Fibroblast of villous mesenchyme (primary cell): ENCODE results near the gene CATSPERE. TPM values are rescaled to one million over a fixed set of nuclear protein-coding genes. Genes with fewer than 3 reads are reported as not detected.
A peak's percentile ranks its signal among the peaks of the same experiment; 100 is the strongest.
"Not testable (repeated sequence)": the region's sequence is repeated elsewhere in the genome, so short reads cannot be mapped to it uniquely, and the experiment has no call there.

Source experiments
- DNase-seq: peaks from one replicate; pipeline ENCODE4 v3.0.0-alpha.2; 2010; ENCODE audit warnings: low read depth
- H3K4me3 ChIP-seq: 2 replicates; pipeline ENCODE4 v1.5.1; 2011; ENCODE audit warnings: low read depth, mild to moderate bottlenecking, low read length
- small RNA-seq: library from RNA; depleted of rRNA; stranded (forward); fragments of <200 nt; gene quantifications from one replicate; pipeline ENCODE3, GENCODE V24; 2012
- total RNA-seq: library from RNA; depleted of rRNA; stranded (reverse); fragments of >200 nt; gene quantifications from 2 replicates; pipeline ENCODE4 v1.2.3, GENCODE V29; 2012
- TF ChIP-seq, protein P1 (sequence below): IDR thresholded peaks from 2 replicates; pipeline ENCODE4 v1.5.1; 2012; ENCODE audit warnings: low read depth, mild to moderate bottlenecking, low read length; ENCODE audit not compliant: insufficient read depth

Gene CATSPERE
- total RNA-seq, 1 donor = 1.7 TPM

DNA sequence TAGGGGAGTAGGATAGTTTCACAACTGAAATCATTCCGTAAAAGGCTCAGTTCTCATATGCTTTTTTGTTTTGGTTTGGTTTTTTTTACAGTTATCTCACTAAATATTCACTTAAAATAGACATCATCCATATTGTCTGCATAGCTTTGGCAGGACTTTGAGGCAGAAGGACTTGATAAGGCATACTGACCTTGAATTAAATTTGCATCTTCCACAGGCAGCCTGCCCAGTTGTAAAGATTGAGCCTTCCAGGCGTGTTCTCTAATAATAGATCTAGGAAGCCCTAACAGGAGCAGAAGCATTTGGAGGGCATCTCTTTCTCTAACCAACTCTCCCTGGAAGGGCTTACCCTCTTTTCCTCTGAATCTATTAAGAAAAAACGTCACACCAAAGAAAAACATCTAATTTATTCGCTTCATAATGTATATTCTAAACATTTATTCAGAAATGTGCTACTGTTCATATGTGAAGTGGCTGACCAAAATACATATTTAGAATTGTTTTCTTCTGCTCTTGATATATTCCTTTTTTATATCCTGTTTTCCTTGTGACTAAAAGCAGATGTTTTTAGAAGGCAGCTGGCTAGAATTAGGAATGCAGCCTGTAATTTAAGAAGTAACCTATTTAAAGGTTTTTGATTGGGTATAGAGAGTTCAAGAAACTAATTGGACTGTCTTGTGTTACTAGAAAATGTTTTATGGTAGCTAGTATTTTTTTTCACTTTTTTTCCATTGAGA is 212.0 kb downstream of the CATSPERE start:
- TF ChIP-seq, protein P1, sequence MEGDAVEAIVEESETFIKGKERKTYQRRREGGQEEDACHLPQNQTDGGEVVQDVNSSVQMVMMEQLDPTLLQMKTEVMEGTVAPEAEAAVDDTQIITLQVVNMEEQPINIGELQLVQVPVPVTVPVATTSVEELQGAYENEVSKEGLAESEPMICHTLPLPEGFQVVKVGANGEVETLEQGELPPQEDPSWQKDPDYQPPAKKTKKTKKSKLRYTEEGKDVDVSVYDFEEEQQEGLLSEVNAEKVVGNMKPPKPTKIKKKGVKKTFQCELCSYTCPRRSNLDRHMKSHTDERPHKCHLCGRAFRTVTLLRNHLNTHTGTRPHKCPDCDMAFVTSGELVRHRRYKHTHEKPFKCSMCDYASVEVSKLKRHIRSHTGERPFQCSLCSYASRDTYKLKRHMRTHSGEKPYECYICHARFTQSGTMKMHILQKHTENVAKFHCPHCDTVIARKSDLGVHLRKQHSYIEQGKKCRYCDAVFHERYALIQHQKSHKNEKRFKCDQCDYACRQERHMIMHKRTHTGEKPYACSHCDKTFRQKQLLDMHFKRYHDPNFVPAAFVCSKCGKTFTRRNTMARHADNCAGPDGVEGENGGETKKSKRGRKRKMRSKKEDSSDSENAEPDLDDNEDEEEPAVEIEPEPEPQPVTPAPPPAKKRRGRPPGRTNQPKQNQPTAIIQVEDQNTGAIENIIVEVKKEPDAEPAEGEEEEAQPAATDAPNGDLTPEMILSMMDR = no peak
- peak; percentile 65 for DNase-seq
- no peak overlapping the region for H3K4me3 ChIP-seq

DNA sequence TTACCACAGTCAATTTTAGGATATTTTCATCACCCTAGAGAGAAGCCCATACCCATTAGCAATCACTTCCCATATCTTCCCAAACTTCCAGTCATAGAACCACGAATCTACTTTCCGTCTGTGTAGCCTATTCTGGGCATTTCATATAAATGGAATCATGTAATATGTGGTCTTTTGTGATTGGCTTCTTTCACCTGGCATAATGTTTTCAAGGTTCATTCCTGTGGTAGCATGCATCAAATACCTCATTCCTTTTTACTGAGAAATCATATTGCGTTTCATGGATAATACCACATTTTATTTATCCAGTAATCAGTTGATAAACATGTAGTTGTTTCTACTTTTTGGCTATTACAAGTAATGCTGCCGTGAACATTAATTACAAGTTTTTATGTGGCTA is 213.4 kb downstream of the CATSPERE start:
- TF ChIP-seq, protein P1 = no peak
- DNase-seq = no peak
- H3K4me3 ChIP-seq = no peak overlapping the region

DNA sequence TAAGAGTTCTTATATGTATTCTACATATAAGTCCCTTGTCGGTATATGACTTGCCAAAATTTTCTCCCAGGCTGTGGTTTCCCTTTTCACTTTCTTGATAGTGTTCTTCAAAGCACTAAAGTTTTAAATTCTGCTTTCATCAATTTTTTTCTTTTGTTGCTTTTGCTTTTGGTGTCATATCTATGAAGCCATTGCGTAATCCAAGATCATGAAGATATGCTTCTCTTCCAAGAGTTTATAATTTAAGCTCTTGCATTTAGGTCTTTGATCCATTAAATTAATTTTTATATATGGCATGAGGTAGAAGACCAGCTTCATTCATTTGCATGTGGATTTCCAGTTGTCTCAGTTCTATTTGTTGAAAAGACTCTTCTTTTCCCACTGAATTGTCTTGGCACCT is 214.1 kb downstream of the CATSPERE start:
- DNase-seq = peak; percentile 28
- no peak overlapping the region for H3K4me3 ChIP-seq
- TF ChIP-seq, protein P1 = no peak

DNA sequence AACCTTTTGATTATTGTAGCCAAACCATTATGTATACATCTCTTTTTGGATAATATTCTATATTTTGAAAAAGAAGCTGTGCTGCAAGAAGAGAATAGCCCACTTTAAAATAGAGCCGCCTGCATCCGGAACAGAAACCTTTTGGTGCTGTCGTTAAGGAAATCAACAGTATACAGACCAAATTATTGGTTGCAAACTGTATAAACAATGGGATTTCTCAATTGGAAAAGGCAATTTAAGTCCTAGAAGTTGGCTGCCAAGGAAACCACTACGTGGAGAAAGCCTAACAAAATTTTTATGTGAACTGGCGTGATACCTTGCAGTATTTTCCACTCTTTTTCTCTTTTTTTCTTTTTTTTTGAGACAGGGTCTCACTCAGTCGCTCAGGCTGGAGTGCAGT is 217.6 kb downstream of the CATSPERE start:
- H3K4me3 ChIP-seq = no peak overlapping the region
- TF ChIP-seq, protein P1 = no peak
- no peak for DNase-seq

DNA sequence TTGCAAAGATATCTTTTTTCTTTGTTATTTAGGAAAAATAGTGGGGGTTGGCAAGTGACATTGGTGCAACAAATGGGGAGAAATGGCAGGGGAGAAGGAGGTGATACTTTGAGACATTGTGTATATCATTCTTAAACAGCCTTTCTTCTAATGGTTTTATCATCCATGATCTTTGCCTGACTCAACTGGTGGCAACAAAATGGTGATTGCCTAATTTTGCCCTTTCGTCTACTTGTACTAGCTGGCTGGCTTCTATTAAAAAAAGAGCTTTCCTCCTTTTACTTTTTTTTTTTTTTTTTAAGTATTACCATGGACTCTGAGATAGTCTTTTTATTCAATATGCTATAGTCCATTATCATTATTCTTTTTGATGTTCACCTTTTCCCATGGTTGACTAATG is 219.6 kb downstream of the CATSPERE start:
- TF ChIP-seq, protein P1 = no peak

DNA sequence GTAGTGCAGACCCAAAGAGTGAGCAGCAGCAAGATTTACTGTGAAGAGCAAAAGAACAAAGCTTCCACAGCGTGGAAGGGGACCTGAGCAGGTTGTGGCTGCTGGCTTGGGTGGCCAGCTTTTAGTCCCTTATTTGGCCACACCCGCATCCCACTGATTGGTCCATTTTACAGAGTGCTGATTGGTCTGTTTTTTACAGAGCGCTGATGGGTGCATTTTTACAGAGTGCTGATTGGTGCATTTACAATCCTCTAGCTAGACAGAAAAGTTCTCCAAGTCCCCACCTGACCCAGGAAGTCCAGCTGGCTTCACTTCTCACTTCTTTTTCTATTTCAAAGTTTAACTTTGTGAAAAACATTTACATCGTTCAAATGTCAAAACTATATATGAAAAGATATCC is 221.0 kb downstream of the CATSPERE start:
- H3K4me3 ChIP-seq, DNase-seq: not testable (repeated sequence)

More for the DNA sequence above, 219.6 kb downstream of the CATSPERE start:
- no peak for DNase-seq
- no peak overlapping the region for H3K4me3 ChIP-seq

Small RNA genes lying within 50 kb of the gene (small RNA-seq; reads per million reads assigned to genes)
- not detected for gene CYCSP5

Other genes with a start within 250 kb of the CATSPERE start
- gene ADSS2, start 9.4 kb upstream of the CATSPERE start, total RNA-seq = 51.2 and 70.0 TPM in 2 replicates
- gene DESI2, start 191.9 kb downstream of the CATSPERE start, total RNA-seq = 49.9 and 78.2 TPM in 2 replicates